K562 (cell line): ENCODE data around the gene CUEDC2. TPM values are rescaled to one million over a fixed set of nuclear protein-coding genes. Genes with fewer than 3 reads are reported as not detected.

Source experiments
- ARID3A ChIP-seq: IDR thresholded peaks from 2 replicates; pipeline ENCODE4 v1.6.1; 2012; ENCODE audit warnings: low read depth, low read length, improper control_type of control experiment, borderline replicate concordance
- CCAR2 ChIP-seq: fragments of 200-400 bp; formaldehyde crosslinking; IDR thresholded peaks from 2 replicates; pipeline ENCODE4 v1.6.1; 2017; ENCODE audit warnings: mild to moderate bottlenecking, low read depth, low read length
- FOXP1 ChIP-seq: sonication (generic); formaldehyde crosslinking; IDR thresholded peaks from 2 replicates; pipeline ENCODE4 v1.8.0; 2022; ENCODE audit warnings: mild to moderate bottlenecking, missing genetic modification reagents
- HDAC2 ChIP-seq: fragments of 450-650 bp; IDR thresholded peaks from 2 replicates; pipeline ENCODE4 v1.6.1; 2016; ENCODE audit warnings: mild to moderate bottlenecking
- HMG20B ChIP-seq: fragments of 250-450 bp; sonication (Bioruptor Pico); IDR thresholded peaks from 2 replicates; pipeline ENCODE4 v1.5.0; 2021; ENCODE audit warnings: mild to moderate bottlenecking
- HNRNPK ChIP-seq: fragments of 200-400 bp; formaldehyde crosslinking; IDR thresholded peaks from one replicate; pipeline ENCODE4 v1.6.1; 2018; ENCODE audit warnings: mild to moderate bottlenecking, low read depth, low read length; ENCODE audit not compliant: poor library complexity, severe bottlenecking
- HNRNPLL ChIP-seq: fragments of 200-400 bp; formaldehyde crosslinking; IDR thresholded peaks from 2 replicates; pipeline ENCODE4 v1.6.1; 2017; ENCODE audit warnings: low read length, low read depth, mild to moderate bottlenecking; ENCODE audit not compliant: poor library complexity, severe bottlenecking
- KLF16 ChIP-seq: IDR thresholded peaks from 2 replicates; pipeline ENCODE4 v1.6.1; 2016; ENCODE audit warnings: antibody characterized with exemption
- MTF1 ChIP-seq: fragments of 250-450 bp; sonication (Bioruptor Pico); IDR thresholded peaks from 2 replicates; pipeline ENCODE4 v1.9.0; 2021; ENCODE audit warnings: moderate library complexity, mild to moderate bottlenecking, inconsistent platforms, borderline replicate concordance
- MYC ChIP-seq, 2 experiments: fragments of 250-450 bp in 1 of 2; sonication (Bioruptor Pico) in 1 of 2; IDR thresholded peaks; 2 replicates each; pipeline versions ENCODE4 v1.5.1 to v1.6.1; 2012 to 2021; ENCODE audit warnings: low read depth in 2 of 2, borderline replicate concordance in 1 of 2, improper control_type of control experiment in 1 of 2, low read length in 1 of 2, mild to moderate bottlenecking in 1 of 2, moderate library complexity in 1 of 2
- PHF21A ChIP-seq: fragments of 450-650 bp; IDR thresholded peaks from 2 replicates; pipeline ENCODE4 v1.6.1; 2017; ENCODE audit warnings: low read depth, borderline replicate concordance
- PURB ChIP-seq: sonication (generic); formaldehyde crosslinking; IDR thresholded peaks from 2 replicates; pipeline ENCODE4 v1.9.0; 2021; ENCODE audit warnings: low read depth, mild to moderate bottlenecking, missing genetic modification reagents
- REST ChIP-seq, 2 experiments: fragments of 450-650 bp; formaldehyde crosslinking in 1 of 2; IDR thresholded peaks; 2 replicates each; pipeline versions ENCODE4 v1.4.0 to v1.6.1; 2014 to 2020; ENCODE audit warnings: mild to moderate bottlenecking in 2 of 2, borderline replicate concordance in 1 of 2, low read depth in 1 of 2
- SLC30A9 ChIP-seq: fragments of 250-450 bp; sonication (Bioruptor Pico); IDR thresholded peaks from 2 replicates; pipeline ENCODE4 v1.8.0; 2022; ENCODE audit warnings: mild to moderate bottlenecking, moderate library complexity
- SMARCB1 ChIP-seq: IDR thresholded peaks from 2 replicates; pipeline ENCODE4 v1.6.1; 2011; ENCODE audit warnings: improper control_type of control experiment, low read depth; ENCODE audit not compliant: insufficient read length
- ZFP36 ChIP-seq: fragments of 150-350 bp; IDR thresholded peaks from 2 replicates; pipeline ENCODE4 v1.6.1; 2018; ENCODE audit warnings: low read length, low read depth; ENCODE audit not compliant: partially characterized antibody
- ZKSCAN1 ChIP-seq: fragments of 150-350 bp; IDR thresholded peaks from 2 replicates; pipeline ENCODE4 v1.6.1; 2016; ENCODE audit warnings: low read depth, low read length
- ZNF586 ChIP-seq: fragments of 450-650 bp; formaldehyde crosslinking; conservative IDR thresholded peaks from 2 replicates; pipeline ENCODE4 v1.4.0; 2020; ENCODE audit warnings: mild to moderate bottlenecking, moderate library complexity
- ZNF75A ChIP-seq: fragments of 450-650 bp; formaldehyde crosslinking; IDR thresholded peaks from 2 replicates; pipeline ENCODE4 v1.4.0; 2020; ENCODE audit warnings: mild to moderate bottlenecking
- ZZZ3 ChIP-seq: fragments of 450-650 bp; IDR thresholded peaks from 2 replicates; pipeline ENCODE4 v1.6.1; 2016; ENCODE audit warnings: antibody characterized with exemption, mild to moderate bottlenecking, moderate library complexity
- polyA plus RNA-seq, 8 experiments: library from polyadenylated mRNA; depleted of rRNA in 4 of 8; stranded (reverse) in 5 of 8; unstranded in 3 of 8; fragments of >200 nt; fragmentation: Nextera tagmentation in 2 of 8; fragmentation: Illumina TruSeq in 1 of 8; extraction: Ambion mirVana in 2 of 8; extraction: Trizol in 1 of 8; gene quantifications; 2 replicates each; pipeline versions ENCODE4 v1.2.1 to v1.2.3, GENCODE V29; 2011 to 2014; ENCODE audit warnings: inconsistent platforms in 1 of 8, missing spikeins in 1 of 8
- total RNA-seq, 7 experiments: library from RNA; depleted of rRNA in 6 of 7; stranded (reverse); fragments of >200 nt in 6 of 7; fragmentation: Illumina TruSeq in 2 of 7; extraction: Trizol in 2 of 7; gene quantifications; 2 replicates each; pipeline versions ENCODE4 v1.2.1 to v1.2.3, GENCODE V29; 2011 to 2021; ENCODE audit warnings: low replicate concordance in 1 of 7

The CUEDC2 gene
- total and polyA plus RNA-seq, 9 of the 15 experiments (the other 6 are each of a cell fraction or from before 2014, with no cell fraction given): 8.5 to 48.9 (median 27.4) TPM

DNA sequence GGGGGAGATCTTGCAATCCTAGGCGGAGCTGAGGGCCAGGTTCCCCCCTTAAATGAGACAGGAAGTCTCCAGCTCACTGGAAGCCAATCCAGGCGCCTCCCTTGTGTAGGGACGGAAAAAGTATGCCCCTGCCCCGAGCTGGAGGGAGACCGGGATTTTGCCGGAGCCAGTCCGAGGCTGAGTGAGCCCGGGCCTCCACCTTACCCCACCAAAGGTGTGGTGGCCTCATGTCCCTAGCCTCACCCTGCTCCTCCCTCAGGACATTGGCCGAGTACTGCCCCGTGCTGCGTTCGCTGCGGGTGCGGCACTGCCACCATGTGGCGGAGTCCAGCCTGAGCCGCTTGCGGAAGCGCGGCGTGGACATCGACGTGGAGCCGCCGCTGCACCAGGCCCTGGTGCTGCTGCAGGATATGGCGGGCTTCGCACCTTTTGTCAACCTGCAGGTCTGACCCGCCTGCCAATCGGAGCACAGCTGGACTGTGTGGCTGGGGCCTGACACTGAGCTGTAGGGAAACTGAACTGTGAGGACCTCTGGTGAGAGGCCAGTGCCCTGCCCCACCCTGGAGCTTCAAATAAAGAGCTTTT is 9.7 kb downstream of the CUEDC2 start (continued):
- TF ChIP-seq ARID3A (no peak), ZKSCAN1 (peak; percentile 72), PHF21A (no peak), HNRNPK (no peak), CCAR2 (no peak), SLC30A9 (CRISPR knock-in tag) (no peak), ZNF75A (CRISPR knock-in tag) (no peak), FOXP1 (CRISPR knock-in tag) (no peak), HNRNPLL (peak; percentile 58), ZZZ3 (no peak), MTF1 (CRISPR knock-in tag) (no peak), SMARCB1 (no peak), ZNF586 (CRISPR knock-in tag) (no peak), ZFP36 (no peak), REST (IDR thresholded peaks at IDR 0.05; ENCODE audit: borderline replicate concordance) (peak; percentile 72), REST (CRISPR knock-in tag; IDR thresholded peaks at IDR 0.05; ENCODE audit: low read depth) (no peak), HDAC2 (no peak), HMG20B (CRISPR knock-in tag) (no peak), KLF16 (no peak), PURB (CRISPR knock-in tag) (no peak), MYC (IDR thresholded peaks at IDR 0.05; ENCODE audit: low read depth, low read length) (peak; percentile 93), MYC (CRISPR knock-in tag; IDR thresholded peaks at IDR 0.05; ENCODE audit: borderline replicate concordance, low read depth) (peak; percentile 75; the same call in 1 of the 2 replicates)
